Measurements from ENCODE around the gene WDR83. TPM values are rescaled to one million over a fixed set of nuclear protein-coding genes. Genes with fewer than 3 reads are reported as not detected.

The WDR83 gene
- total and polyA plus RNA-seq, 2 of the 8 experiments (the other 6 are each of a cell fraction or from before 2014, with no cell fraction given) = 12.6 to 15.3 TPM

- TF ChIP-seq, protein P1, sequence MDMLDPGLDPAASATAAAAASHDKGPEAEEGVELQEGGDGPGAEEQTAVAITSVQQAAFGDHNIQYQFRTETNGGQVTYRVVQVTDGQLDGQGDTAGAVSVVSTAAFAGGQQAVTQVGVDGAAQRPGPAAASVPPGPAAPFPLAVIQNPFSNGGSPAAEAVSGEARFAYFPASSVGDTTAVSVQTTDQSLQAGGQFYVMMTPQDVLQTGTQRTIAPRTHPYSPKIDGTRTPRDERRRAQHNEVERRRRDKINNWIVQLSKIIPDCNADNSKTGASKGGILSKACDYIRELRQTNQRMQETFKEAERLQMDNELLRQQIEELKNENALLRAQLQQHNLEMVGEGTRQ (IDR thresholded peaks at IDR 0.05; ENCODE audit: low read length) = no peak
- TF ChIP-seq TAF1 (IDR thresholded peaks at IDR 0.05; ENCODE audit: low read depth, low read length) (peak; percentile 85), MAFK (IDR thresholded peaks at IDR 0.05; ENCODE audit: low read depth, low read length) (no peak), POLR2A (IDR thresholded peaks at IDR 0.05; ENCODE audit: control extremely low read depth in 1 of 2, low read depth in 2 of 2, low read length in 2 of 2) (peak; percentile 87 to 93), POLR2AphosphoS5 (IDR thresholded peaks at IDR 0.05; ENCODE audit: low read depth, low read length) (peak; percentile 94), SIN3A (conservative IDR thresholded peaks at IDR 0.05 in 1 of 2, IDR thresholded peaks at IDR 0.05 in 1 of 2; ENCODE audit: low read depth in 1 of 2, low read length in 2 of 2) (peak; percentile 98 to 100), SP1 (IDR thresholded peaks at IDR 0.05; ENCODE audit: low read depth, low read length) (no peak), GTF2F1 (IDR thresholded peaks at IDR 0.05; ENCODE audit: borderline replicate concordance, low read depth, low read length) (no peak), GABPA (IDR thresholded peaks at IDR 0.05; ENCODE audit: borderline replicate concordance, insufficient read depth, low read length) (peak; percentile 98), NRF1 (IDR thresholded peaks at IDR 0.05; ENCODE audit: low read depth, low read length) (no peak), BRCA1 (IDR thresholded peaks at IDR 0.05; ENCODE audit: low read depth, low read length) (no peak), RFX5 (IDR thresholded peaks at IDR 0.05; ENCODE audit: borderline replicate concordance, low read depth, low read length) (no peak), PHF8 (conservative IDR thresholded peaks at IDR 0.05; ENCODE audit: low read depth, low read length) (peak; percentile 65), TBP (IDR thresholded peaks at IDR 0.05; ENCODE audit: low read depth, low read length) (peak; percentile 67), HDAC6 (IDR thresholded peaks at IDR 0.05; ENCODE audit: low read depth, low read length) (no peak), SIRT6 (IDR thresholded peaks at IDR 0.05; ENCODE audit: low read length) (no peak), E2F6 (IDR thresholded peaks at IDR 0.05) (no peak), SIX5 (IDR thresholded peaks at IDR 0.05; ENCODE audit: low read depth, low read length) (peak; percentile 9; the same call in 1 of the 2 replicates), EP300 (IDR thresholded peaks at IDR 0.05; ENCODE audit: borderline replicate concordance in 1 of 2, low read depth in 2 of 2, low read length in 2 of 2) (no peak), ATF2 (IDR thresholded peaks at IDR 0.05; ENCODE audit: low read length) (no peak), CEBPB (IDR thresholded peaks at IDR 0.05; ENCODE audit: low read depth, low read length) (no peak)
Measured at GRCh38 chr19:12696366-12697335, 30.0 kb downstream of the WDR83 start, which contains the start of gene FBXW9 (continued).

Data from H1 (cell line).